Limb (tissue), 2 donors: ENCODE data around the gene AQP3.
"Not testable (repeated sequence)": the region's sequence is repeated elsewhere in the genome, so short reads cannot be mapped to it uniquely, and the experiment has no call there.

ENCODE experiments used
- DNase-seq, 2 donors: peaks; one replicate each; pipeline ENCODE4 v3.0.0-alpha.2; 2016; ENCODE audit errors: extremely low spot score in 2 of 2

The AQP3 gene

GRCh38 chr9:33442125-33442524 lies 5.3 kb downstream of the AQP3 start:
- DNase-seq: no peak

GRCh38 chr9:33440609-33441008 lies 6.8 kb downstream of the AQP3 start:
- no peak for DNase-seq

GRCh38 chr9:33440204-33440603 lies 7.2 kb downstream of the AQP3 start:
- no peak for DNase-seq

- no peak for DNase-seq
These were observed 7.7 kb downstream of the AQP3 start for GRCh38 chr9:33439731-33440130.

- no peak for DNase-seq
These were observed 8.3 kb downstream of the AQP3 start for GRCh38 chr9:33438926-33439680.

- DNase-seq: no peak
These were observed 9.5 kb downstream of the AQP3 start for GRCh38 chr9:33437898-33438297.

- DNase-seq: no peak
These were observed 10.2 kb downstream of the AQP3 start for GRCh38 chr9:33437205-33437604.

- no peak for DNase-seq
These were observed 10.9 kb downstream of the AQP3 start for GRCh38 chr9:33436445-33436844.

- no peak for DNase-seq
These were observed 11.5 kb downstream of the AQP3 start for GRCh38 chr9:33435821-33436277.

- DNase-seq: no peak
These were observed 12.9 kb downstream of the AQP3 start for GRCh38 chr9:33434317-33435105.

GRCh38 chr9:33433871-33434270 lies 13.5 kb downstream of the AQP3 start:
- DNase-seq: no peak

- DNase-seq: no peak
These were observed 16.0 kb downstream of the AQP3 start for GRCh38 chr9:33431420-33431819.

GRCh38 chr9:33430942-33431341 lies 16.5 kb downstream of the AQP3 start:
- no peak for DNase-seq

- no peak for DNase-seq
These were observed 18.0 kb downstream of the AQP3 start for GRCh38 chr9:33429256-33429985.

- DNase-seq: no peak
These were observed 20.5 kb downstream of the AQP3 start for GRCh38 chr9:33426843-33427293.

- no peak for DNase-seq
These were observed 22.3 kb downstream of the AQP3 start for GRCh38 chr9:33425128-33425533.

- DNase-seq: not testable (repeated sequence)
These were observed 22.9 kb downstream of the AQP3 start for GRCh38 chr9:33424492-33424891.

- not testable (repeated sequence) for DNase-seq
These were observed 23.4 kb downstream of the AQP3 start for GRCh38 chr9:33424043-33424442.

GRCh38 chr9:33419708-33420303 lies 27.6 kb downstream of the AQP3 start:
- no peak for DNase-seq

GRCh38 chr9:33418090-33418489 lies 29.3 kb downstream of the AQP3 start:
- DNase-seq: no peak

- DNase-seq: no peak
These were observed 30.4 kb downstream of the AQP3 start for GRCh38 chr9:33416996-33417395.
